Kidney (tissue), 14 donors: ENCODE results near the gene SPTBN1. TPM values are rescaled to one million over a fixed set of nuclear protein-coding genes. Genes with fewer than 3 reads are reported as not detected.
"Not testable (repeated sequence)": the region's sequence is repeated elsewhere in the genome, so short reads cannot be mapped to it uniquely, and the experiment has no call there.

Experiments
- DNase-seq, 5 donors: peaks; one replicate each; pipeline ENCODE4 v3.0.0-alpha.2; 2013 to 2020
- FAIRE-seq: peaks from 2 replicates; lab custom pipeline; 2012; peaks lifted over from hg19 to GRCh38; lab: Jason Lieb, UNC
- H3K27ac ChIP-seq, 2 donors: one replicate each; pipeline ENCODE4 v1.7.0; 2013; ENCODE audit warnings: low read depth in 2 of 2, low read length in 2 of 2, inconsistent platforms in 1 of 2
- H3K27me3 ChIP-seq: one replicate; pipeline ENCODE4 v1.7.1; 2013; ENCODE audit warnings: low read length, inconsistent platforms; ENCODE audit not compliant: control insufficient read depth, insufficient read depth
- H3K36me3 ChIP-seq, 3 donors: one replicate each; pipeline versions ENCODE4 v1.7.0 to v1.7.1; 2013; ENCODE audit warnings: low read length in 3 of 3, control low read depth in 1 of 3, inconsistent platforms in 1 of 3; ENCODE audit not compliant: insufficient read depth in 3 of 3, control insufficient read depth in 2 of 3
- H3K4me1 ChIP-seq, 3 donors: one replicate each; pipeline versions ENCODE4 v1.7.0 to v1.7.1; 2013; ENCODE audit warnings: low read length in 3 of 3, inconsistent platforms in 1 of 3, low read depth in 1 of 3; ENCODE audit not compliant: control insufficient read depth in 2 of 3, insufficient read depth in 2 of 3
- H3K4me3 ChIP-seq, 3 donors: one replicate each; pipeline versions ENCODE4 v1.7.0 to v1.8.1; 2013; ENCODE audit warnings: low read length in 3 of 3, control low read depth in 1 of 3, inconsistent platforms in 1 of 3
- H3K9ac ChIP-seq, 3 donors: one replicate each; pipeline versions ENCODE4 v1.7.0 to v1.7.1; 2013; ENCODE audit warnings: low read length in 3 of 3, control low read depth in 1 of 3, inconsistent platforms in 1 of 3
- H3K9me3 ChIP-seq, 3 donors: one replicate each; pipeline versions ENCODE4 v1.7.0 to v1.7.1; 2013; ENCODE audit warnings: low read length in 3 of 3, control low read depth in 1 of 3, inconsistent platforms in 1 of 3; ENCODE audit not compliant: control insufficient read depth in 2 of 3, insufficient read depth in 1 of 3
- intact Hi-C: fragments of 100-400 bp; cut with DNase I; formaldehyde crosslinking; loops from one replicate; pipeline ENCODE4 v1.11.1; 2022
- polyA plus RNA-seq: library from polyadenylated mRNA; stranded (reverse); fragments of 350-450 nt; fragmentation: Illumina TruSeq; extraction: RNeasy Lipid Tissue Mini Kit (QIAGEN cat#74804); gene quantifications from one replicate; pipeline ENCODE4 v1.2.3, GENCODE V29; 2014; ENCODE audit warnings: low read depth, low replicate concordance; ENCODE audit not compliant: insufficient read depth
- total RNA-seq: library from RNA; stranded (reverse); fragmentation: NEBNext Ultra II Directional; extraction: Animal tissue kit (Norgen Biotek cat#: 25700); gene quantifications from one replicate; pipeline ENCODE4 v1.2.1, GENCODE V29; 2021
- TF ChIP-seq, protein P1 (sequence below): IDR thresholded peaks from 3 replicates; pipeline ENCODE4 v1.5.1; 2012; ENCODE audit warnings: mild to moderate bottlenecking, moderate library complexity, borderline replicate concordance; ENCODE audit not compliant: insufficient read depth; ENCODE audit errors: extremely low read depth
- donor health status: control.
- donor health status: control.
- donor health status: control.
- donor health status: control.
- donor health status: control.
- donor health status: DM: yes; HTN: yes; CAD: no.
- donor health status: Normal renal cell carcinoma (clear cell type).

The SPTBN1 gene
- total and polyA plus RNA-seq, 2 donors from 2014 or later = 93.2 to 313 TPM

GRCh38 chr2:54503828-54504227 is 47.7 kb downstream of the SPTBN1 start:
- Histone ChIP-seq H3K27me3 (no peaks in the 10 kb centered on the region), H3K4me3 (no peak overlapping the region), H3K4me1 (peaks cover 0 to 10% (median 10%) of the 10 kb centered on the region in 3 donors), H3K9me3 (no peaks in the 10 kb centered on the region), H3K27ac (no peak overlapping the region), H3K9ac (no peak overlapping the region), H3K36me3 (no peaks in the 10 kb centered on the region)
- TF ChIP-seq, protein P1, sequence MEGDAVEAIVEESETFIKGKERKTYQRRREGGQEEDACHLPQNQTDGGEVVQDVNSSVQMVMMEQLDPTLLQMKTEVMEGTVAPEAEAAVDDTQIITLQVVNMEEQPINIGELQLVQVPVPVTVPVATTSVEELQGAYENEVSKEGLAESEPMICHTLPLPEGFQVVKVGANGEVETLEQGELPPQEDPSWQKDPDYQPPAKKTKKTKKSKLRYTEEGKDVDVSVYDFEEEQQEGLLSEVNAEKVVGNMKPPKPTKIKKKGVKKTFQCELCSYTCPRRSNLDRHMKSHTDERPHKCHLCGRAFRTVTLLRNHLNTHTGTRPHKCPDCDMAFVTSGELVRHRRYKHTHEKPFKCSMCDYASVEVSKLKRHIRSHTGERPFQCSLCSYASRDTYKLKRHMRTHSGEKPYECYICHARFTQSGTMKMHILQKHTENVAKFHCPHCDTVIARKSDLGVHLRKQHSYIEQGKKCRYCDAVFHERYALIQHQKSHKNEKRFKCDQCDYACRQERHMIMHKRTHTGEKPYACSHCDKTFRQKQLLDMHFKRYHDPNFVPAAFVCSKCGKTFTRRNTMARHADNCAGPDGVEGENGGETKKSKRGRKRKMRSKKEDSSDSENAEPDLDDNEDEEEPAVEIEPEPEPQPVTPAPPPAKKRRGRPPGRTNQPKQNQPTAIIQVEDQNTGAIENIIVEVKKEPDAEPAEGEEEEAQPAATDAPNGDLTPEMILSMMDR = no peak
- FAIRE-seq (no peak), DNase-seq (no peak)
- intact Hi-C loops = no loop called here

DNA sequence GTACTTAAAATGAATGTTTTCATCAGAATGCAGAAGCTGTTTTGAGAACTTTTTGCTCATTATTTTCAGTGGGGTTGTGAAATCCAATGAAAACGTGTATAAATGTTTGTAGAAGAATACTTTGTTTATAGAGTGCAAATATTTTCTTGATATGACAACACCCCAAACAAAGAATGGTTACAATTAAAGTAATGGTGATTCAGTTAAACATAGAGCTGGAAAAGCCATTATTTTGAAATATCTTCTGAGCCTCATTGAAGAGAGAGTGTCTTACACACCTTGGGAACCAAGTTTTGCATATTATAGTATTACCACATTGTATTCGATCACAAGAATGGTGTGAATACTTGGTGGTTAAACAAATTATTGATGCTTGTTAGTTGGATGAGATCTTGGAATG is 48.7 kb downstream of the SPTBN1 start:
- Histone ChIP-seq H3K4me1 (peaks cover 0 to 10% (median 10%) of the 10 kb centered on the region in 3 donors), H3K4me3 (no peak overlapping the region), H3K27me3 (no peaks in the 10 kb centered on the region), H3K36me3 (no peaks in the 10 kb centered on the region), H3K9me3 (no peaks in the 10 kb centered on the region), H3K9ac (no peak overlapping the region), H3K27ac (no peak overlapping the region)
- DNase-seq (no peak), FAIRE-seq (no peak)
- TF ChIP-seq, protein P1 = no peak
- intact Hi-C loops = no loop called here

GRCh38 chr2:54508541-54508940 is 52.4 kb downstream of the SPTBN1 start:
- TF ChIP-seq, protein P1 = no peak
- no peaks in the 10 kb centered on the region for H3K9me3 ChIP-seq
- no peak overlapping the region for H3K27ac ChIP-seq
- peaks cover 0 to 15% (median 4%) of the 10 kb centered on the region in 3 donors for H3K4me1 ChIP-seq
- H3K27me3 ChIP-seq = no peaks in the 10 kb centered on the region
- no peak overlapping the region for H3K4me3 ChIP-seq
- intact Hi-C loops = no loop called here
- FAIRE-seq = no peak
- no peak for DNase-seq
- H3K36me3 ChIP-seq = no peaks in the 10 kb centered on the region
- no peak overlapping the region for H3K9ac ChIP-seq

DNA sequence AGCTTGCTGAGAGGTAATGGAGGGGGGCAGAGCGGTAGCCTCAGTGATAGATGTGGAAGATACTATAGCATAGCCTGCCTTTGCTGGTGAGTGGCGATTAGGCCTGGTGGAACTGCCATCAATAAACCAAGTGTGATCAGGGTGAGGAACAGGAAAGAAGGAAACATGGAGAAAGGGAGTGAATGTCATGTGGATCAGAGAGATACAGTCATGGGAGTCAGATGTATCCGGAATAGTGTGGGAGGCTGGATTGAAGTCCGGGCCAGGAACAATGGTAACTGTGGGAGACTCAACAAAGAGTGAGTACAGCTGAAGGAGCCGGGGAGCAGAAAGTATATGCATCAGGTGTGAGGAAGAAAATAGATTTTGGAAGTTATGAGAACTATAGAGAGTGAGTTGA is 52.9 kb downstream of the SPTBN1 start:
- H3K27me3 ChIP-seq, H3K9ac ChIP-seq, H3K36me3 ChIP-seq, H3K4me3 ChIP-seq, intact Hi-C loops, DNase-seq, H3K27ac ChIP-seq, H3K9me3 ChIP-seq, FAIRE-seq: not testable (repeated sequence)
- peaks cover 0 to 15% (median 4%) of the 10 kb centered on the region in 3 donors for H3K4me1 ChIP-seq
